HG03064 (cell line): ENCODE measurements around the gene TNIK.
"Not testable (repeated sequence)": the region's sequence is repeated elsewhere in the genome, so short reads cannot be mapped to it uniquely, and the experiment has no call there.

Source experiments
- ATAC-seq: cut with Tn5 transposase; IDR thresholded peaks from one replicate; pipeline ENCODE4 v1.9.1; 2021; ENCODE audit warnings: low read depth; ENCODE audit not compliant: unreplicated experiment

Gene TNIK

DNA sequence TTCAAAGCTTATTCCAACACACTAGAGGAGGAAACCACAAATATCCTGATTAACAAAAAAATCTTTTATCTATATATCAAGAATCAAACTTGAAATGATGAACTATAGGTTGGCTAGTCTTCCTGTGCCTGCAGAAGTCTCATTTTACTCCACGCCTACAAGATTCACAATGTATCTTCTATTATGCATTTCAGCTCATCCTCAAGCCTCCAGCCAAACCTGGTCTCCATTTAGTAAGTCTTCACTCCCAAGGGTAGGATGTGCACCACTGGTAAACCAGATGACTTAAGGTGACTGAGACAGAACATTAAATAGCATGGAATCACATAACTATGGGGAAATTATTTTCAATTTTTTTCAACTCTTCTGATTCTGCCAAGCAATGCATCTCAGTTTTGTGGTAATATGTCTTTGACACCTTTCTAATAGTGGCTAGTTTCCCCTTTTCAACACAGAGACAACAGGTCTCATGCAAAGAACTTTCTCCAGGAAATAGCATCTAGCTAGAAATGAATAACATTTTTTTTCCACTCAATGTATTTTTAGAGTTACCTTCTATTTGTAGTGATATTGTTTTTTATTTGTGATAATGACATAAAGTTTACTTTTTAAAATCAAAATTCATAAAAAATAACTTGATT is 166.9 kb downstream of the TNIK start:
- peak; percentile 63 for ATAC-seq

DNA sequence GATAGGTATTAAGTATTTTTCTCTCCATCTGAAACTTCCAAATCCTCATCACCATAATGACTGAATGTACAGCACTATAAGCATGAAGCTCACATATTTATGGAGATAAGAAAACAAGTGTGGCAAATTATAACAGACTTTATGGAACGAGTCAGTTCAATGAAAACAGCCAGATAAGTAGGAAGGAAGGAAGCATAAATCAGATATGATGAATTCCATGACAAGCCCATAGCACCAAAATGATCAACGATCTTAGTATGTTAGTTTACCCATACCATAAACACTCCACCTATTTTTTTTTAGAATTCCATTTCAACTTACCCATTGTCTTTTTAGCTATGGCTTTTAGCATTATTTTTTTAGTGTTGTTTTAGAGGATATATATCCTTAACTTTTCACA is 169.5 kb downstream of the TNIK start:
- no peak for ATAC-seq

DNA sequence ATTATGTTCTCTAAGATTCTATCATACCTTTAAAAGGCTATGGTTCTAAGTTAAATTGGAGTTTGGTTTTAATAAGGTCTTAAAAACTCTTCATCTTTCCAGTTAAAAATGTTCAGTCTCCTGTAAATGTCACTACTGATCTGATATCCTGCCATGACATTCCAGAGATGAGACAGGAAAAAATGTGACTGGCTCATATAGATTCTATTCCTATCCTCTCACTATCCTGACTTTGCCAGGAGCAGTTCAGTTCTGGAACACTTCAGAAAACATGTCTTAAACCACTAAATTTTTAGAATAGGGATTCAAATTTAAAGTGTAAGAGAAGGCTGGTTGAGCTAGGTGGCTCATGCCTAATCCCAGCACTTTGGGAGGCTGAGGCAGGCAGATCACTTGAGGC is 170.9 kb downstream of the TNIK start:
- no peak for ATAC-seq

DNA sequence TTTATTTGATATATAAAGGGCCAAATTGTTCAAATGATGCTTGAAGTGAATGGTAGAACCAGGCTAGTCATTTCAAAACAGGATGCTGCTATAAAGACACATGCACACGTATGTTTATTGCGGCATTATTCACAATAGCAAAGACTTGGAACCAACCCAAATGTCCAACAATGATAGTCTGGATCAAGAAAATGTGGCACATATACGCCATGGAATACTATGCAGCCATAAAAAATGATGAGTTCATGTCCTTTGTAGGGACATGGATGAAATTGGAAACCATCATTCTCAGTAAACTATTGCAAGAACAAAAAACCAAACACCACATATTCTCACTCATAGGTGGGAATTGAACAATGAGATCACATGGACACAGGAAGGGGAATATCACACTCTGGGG is 172.4 kb downstream of the TNIK start:
- not testable (repeated sequence) for ATAC-seq

DNA sequence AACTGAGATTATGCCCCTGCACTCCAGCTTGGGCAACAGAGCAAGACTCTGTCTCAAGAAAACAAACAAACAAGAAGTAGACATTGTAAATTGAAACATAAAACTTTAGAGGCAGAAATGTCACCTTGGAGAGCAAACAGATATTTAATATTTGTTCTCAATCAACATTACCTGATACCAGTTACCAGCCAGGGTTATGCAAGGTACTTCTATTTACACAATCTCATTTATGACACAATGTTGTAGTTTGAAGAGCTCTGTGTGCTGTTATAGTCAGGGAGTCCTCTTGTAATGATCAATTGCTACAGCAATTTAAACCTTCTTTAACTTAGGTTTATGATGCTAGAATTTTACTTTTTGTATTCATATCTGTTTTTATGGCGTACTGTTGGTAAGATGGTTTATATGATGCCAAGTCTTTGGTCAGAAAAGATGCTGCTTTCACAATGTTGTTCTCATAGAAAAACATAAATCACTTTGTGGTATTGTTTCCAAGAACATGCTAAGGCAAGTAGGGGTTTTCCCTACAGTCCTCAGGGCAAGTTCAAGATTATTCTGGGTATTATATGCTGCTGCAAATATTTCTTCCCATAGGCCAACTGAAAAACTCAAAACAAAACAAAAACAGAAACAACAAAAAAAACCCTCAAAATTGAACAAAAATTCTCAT is 173.5 kb downstream of the TNIK start:
- ATAC-seq, result peak; percentile 36

DNA sequence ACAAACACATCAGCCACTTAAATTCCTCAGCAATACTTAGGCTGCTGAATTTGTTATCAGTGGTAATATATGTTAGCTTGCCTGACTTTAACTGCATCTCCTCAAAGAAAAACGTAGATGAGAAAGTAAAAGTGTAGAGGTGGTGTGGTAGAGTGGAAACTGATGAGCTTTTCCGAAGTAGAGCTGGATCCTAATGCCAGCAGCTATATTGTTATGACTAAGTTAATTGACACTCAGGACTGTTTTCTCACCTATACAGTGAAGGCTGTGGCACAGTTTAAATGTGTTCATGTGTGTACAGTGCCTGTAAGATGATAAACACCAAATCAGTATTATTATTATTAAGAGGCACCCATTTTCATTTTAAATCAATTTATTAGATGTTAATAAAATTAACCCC is 174.9 kb downstream of the TNIK start:
- ATAC-seq, result peak; percentile 42

DNA sequence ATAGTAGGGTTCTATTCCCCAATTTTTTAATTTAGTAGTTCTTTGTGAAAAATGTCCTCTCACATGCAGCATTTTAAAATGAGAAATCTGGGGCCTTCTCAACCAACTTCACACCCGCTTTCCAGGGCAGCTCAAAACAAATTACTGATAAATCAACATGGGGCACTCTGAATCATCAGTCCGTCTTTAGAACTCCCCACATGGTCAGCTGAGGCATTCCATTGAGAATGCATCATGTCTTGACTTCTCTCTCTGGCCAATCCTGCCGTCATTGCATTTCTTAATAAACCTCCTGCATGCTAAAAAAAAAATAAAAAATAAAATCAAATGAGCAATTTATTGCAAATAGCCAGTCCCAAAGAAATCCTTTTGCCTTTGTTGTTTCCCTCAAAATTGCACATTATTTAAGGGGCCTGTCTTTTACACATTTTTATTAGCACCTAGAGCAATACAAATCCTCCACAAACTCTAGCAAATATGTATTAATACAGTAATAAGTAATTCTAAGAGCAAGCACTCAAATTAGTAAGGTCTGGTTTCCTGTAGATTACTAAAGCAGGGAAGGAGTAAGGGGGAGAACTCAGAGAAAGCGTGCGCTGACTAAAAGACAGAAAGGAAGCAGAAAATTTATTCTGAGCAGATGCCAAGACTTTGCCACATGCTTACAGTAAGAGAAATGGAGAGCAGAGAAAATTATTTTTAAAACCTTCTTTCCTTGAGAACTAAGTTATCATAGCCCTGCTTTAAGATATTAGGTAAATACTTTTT is 175.7 kb downstream of the TNIK start:
- ATAC-seq, result peak; percentile 54

DNA sequence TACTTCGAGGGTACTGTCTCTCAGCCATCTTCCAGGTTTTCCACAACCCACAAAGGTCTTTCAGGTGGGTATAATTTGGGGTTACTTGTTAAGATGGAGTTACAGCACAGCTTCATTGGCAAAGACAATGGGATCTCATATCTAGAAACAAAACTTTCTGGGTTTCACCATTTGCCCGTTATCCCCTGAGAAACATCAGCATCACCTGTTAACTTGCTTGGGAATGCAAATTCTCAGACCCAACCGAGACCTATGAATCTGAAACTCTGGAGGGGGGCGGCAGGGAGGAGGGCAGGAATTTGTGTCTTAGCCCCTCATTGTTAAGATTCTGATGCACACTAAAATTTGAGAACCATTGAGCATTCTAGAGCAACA is 176.4 kb downstream of the TNIK start:
- no peak for ATAC-seq

DNA sequence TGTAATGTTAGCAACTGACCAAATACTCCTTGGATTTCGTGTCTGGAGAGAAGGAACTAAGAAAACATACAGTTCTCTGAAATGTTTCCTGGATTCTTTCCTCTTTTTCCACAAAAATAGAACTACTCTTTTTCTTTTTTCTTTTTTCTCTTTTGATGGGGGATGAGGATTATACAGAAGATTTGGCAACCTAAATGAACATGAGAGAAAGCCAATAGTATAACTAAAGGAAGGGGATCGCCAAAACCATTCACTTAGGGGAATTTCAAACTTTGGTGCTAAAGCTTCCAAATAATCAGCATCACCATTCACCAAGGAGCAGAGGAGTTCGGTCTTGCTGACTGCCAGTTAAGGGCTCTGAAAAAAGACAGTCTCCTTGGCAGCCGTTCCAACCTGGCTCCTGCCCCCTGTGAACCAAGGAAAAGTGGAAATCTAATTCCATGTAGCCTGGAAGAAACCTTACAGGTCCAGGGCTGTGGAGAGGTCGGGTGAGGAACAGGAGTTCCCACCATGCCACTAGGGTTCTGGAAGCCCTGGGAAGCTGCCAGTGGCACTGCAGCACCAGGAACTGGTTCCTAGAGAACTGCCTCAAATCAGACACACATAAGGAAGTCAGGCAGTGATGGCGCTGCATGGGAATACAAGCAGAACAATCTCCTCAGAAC is 176.9 kb downstream of the TNIK start:
- no peak for ATAC-seq

DNA sequence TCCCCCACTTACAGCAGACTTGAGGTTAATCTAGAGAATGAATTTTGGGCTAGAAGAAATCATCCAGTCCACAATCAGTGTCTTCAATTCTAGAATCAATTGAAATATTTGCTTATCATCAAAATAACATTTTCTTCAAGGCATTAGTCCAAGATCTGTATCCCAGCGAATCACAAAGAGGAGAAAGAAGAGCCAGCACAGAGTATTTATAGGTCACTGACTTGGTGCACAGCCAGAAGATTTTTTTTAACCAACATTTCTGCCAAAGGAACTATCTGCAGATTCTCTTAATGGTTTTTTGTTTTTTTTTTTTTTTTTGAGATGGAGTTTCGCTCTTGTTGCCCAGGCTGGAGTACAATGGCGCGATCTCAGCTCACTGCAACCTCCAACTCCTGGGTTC is 178.2 kb downstream of the TNIK start:
- no peak for ATAC-seq

DNA sequence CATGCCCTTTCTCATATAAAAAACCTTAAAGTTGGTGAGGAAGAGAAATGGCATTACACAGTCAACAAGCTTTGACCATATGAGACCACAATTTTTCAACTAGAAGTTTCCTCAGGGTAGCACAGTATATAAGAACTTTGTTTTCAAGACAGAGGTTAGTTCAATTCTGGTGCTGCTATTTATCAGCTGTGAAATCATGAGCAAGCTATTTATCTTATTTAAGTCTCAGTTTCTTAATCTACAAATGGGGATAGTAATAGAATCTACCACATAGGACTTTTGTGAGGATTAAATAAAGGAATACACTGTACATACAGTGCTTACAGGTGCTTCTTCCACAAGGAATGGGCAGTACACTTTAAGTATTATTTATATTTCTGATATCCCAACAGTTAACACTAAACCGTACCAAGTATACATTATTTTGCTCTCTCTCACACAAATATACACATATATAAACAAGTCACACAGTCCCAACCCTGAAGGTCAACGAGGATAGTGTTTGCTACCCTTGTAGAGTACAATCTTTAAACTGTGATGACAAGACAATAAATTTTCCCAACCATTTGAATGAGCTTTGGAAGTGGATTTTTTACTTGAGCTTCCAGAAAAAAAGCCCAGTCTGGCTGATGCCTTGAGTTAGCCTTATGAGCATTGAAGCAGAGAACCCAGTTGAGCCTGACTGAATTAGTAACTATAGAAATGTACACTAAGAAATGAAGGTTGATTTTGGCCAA is 178.8 kb downstream of the TNIK start:
- ATAC-seq, result no peak

DNA sequence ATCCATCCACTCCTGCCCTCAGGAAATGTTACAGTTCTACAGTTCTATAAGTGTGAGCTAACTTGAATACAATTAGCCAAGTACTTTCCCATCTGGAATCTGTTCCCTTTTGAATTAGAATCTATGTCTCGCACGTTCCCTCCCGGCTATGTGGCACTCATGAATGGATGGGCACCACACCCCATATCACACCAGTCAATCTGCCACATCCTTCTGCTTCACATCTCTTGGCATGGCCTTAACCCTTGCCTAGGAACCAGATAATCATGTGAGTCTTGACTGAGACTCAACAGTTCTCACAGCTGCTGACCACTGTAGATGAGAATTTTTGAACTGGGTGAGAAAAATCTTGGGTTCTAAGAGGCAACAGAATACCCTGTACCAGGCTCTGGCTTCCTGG is 180.2 kb downstream of the TNIK start:
- ATAC-seq, result no peak

DNA sequence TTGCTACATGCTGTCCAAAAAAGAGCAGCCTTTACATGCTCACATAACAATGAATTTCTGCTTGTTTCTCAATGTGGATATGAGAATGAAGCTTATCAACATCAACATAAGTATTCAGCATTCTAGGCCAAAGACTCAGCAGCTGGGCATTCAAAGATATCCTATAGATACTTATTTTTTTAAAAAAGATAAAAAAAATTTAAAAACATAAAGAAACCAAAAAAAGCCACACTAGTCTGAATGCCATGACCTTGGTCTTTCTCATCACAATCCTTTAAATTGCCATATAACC is 182.0 kb downstream of the TNIK start:
- no peak for ATAC-seq

DNA sequence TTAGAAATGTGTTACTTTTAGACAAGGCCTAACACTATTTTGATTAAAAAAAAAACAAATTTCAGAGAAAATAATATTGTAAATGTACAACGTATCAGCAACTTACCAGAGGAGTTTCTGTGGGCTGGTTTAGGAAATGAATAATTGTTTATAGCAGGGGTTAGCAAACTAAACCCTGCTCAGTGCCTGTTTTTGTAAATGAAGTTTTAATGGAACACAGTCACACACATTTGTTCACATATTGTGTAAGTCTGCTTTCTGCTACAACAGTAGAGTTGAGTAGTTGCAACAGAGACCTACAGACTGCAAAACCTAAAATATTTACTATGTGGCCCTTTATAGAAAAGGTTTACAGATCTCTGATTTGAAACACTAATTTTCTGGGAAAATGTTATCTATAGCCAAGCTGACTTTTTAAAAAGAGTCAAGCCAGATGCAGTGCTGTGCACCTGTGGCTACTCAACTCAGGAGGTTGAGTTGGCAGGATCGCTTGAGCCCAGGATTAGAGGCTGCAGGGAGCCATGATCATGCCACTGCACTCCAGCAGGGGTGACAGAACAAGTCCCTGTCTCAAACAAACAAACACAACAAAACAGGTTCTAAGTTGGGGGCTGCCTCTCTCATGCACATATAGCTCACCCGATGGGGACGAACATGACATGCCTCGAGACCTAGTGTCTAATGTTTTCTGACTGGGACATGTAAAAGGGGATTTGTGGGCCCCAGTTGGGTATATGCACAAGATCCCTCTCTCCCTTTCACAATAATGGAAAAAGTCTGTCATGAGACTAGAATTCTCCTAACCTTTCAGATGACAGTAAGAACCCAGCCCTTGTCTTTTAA is 182.5 kb downstream of the TNIK start:
- no peak for ATAC-seq

DNA sequence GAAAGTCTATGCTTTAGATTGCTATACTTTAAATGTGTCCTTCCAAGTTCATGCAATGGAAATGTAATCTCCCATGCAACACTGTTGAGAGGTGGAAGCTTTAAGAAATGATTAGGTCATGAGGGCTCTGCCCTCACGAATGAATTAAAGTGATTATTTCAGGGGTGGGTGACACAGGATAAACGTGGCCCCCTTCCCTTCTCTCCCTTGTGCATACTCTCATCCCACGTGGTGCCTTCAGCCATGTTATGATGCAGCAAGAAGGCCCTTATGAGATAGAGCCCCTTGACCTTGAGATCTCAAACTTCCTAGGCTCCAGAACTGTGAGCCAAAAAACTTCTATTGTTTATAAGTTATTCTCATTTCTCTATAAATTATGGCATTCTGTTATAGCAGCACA is 183.3 kb downstream of the TNIK start:
- no peak for ATAC-seq

DNA sequence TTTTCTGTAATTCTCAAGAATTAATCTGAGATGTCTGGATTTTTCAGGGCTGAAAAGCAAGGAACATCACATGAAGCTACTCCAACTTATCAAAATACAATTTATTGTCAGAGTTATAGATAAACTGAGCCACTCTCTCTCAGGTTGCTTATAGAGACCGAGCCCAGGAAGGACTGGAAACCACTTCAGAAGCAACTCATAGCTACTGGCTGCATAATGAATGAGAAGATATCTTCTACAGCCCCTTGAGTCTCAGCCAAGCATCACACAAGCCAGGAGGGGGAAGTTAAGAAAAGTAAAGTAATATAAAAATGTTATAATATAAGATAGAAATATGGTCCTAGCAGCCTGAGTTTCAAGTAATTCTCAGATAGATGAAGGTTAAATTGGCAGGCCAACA is 186.0 kb downstream of the TNIK start:
- no peak for ATAC-seq

DNA sequence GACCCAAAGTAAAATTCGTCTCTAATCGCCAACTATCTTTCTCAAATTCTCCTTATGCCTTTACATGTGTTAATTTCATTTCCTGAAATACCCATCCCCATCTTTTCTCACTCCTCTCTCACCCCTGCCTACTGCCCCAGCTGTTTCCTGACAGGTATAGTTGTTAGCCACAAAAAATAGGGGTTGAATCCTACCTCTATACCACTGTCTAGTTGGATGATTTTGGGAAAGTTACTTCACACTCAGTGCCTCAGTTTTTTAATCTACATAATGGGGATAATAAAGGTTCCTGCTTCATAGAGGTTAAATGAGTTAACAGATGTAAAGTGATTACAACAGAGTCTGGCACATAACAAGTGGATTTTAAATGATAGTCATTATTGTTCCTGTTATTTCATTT is 189.7 kb downstream of the TNIK start:
- ATAC-seq, result no peak

DNA sequence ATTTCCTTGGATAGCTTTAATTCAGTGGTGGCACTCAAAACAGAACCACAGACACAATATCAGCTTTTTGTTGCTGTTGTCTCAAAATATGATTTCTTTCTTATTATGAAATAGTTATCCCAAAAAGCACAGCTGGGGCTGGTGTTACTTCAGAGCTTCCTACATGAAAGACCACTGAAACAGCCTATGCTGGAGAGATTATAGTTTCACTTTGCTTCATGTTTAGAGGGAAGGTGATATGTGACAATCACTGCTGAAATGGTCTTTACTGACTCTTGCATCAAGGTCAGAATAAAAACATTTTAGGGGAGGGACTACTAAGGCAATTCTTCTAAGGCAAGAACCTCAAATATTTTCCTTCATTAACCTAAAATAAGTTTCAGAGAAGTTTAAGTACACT is 190.7 kb downstream of the TNIK start:
- ATAC-seq, result no peak

DNA sequence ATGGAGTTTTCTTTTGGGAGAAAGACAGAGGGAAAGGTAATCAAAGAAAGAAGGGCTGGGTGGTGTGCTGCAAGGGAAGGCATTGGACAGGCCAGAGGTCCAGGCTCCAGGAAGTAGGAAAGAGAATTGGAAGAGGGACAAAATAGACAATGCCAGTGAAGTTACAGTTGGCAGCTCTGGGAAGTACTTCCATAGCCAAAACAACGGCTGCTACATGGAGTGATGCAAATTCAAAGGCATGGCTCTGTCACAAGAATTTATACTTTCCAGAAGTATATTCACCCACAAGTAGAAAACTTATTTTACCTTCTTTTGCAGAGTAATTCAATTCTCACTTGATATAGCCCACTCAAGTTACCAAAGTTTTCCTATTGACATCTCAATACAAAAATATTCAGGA is 191.5 kb downstream of the TNIK start:
- no peak for ATAC-seq

DNA sequence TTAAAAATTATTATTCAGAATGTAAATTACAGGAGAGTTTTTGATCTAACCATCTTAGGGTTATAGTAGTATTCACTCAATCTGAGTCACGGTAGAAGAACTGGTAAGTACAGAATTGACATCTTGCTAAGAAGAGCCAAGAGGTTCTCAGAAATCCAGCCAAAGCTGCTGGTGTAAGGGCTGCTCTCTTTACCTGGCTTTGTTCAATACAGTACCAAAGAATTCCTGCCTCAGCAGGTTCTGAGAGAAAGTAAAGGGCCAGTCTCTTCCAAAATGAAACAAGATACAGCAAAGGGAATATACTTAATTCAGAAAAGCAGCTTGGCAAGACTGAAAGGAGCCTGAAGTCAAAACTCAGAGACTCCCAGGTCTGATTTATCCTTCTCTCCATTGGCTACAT is 193.1 kb downstream of the TNIK start:
- ATAC-seq, result no peak
